Suprapubic skin (tissue), 4 donors: ENCODE results near the gene RSPO1.

Experiments
- EP300 ChIP-seq: sonication (generic); formaldehyde crosslinking; IDR thresholded peaks from one replicate; pipeline ENCODE4 v1.6.1; 2017; ENCODE audit warnings: antibody characterized with exemption
- POLR2A ChIP-seq, 2 donors: fragments of 450-650 bp; IDR thresholded peaks; one replicate each; pipeline ENCODE4 v1.6.1; 2017; ENCODE audit warnings: antibody characterized with exemption in 2 of 2, mild to moderate bottlenecking in 2 of 2, moderate library complexity in 2 of 2
- POLR2AphosphoS5 ChIP-seq, 3 donors: sonication (generic); formaldehyde crosslinking; IDR thresholded peaks; one replicate each; pipeline ENCODE4 v1.6.1; 2017; ENCODE audit warnings: antibody characterized with exemption in 3 of 3
- TF ChIP-seq, protein P1 (sequence below), 2 donors: fragments of 200-600 bp in 1 of 2; fragments of 450-650 bp in 1 of 2; sonication (generic) in 1 of 2; IDR thresholded peaks; one replicate each; pipeline ENCODE4 v1.5.1; 2016 to 2019; ENCODE audit warnings: antibody characterized with exemption in 2 of 2, mild to moderate bottlenecking in 1 of 2, moderate library complexity in 1 of 2

GRCh38 chr1:37616330-37616729 is 18.4 kb downstream of the RSPO1 start:
- TF ChIP-seq, protein P1, sequence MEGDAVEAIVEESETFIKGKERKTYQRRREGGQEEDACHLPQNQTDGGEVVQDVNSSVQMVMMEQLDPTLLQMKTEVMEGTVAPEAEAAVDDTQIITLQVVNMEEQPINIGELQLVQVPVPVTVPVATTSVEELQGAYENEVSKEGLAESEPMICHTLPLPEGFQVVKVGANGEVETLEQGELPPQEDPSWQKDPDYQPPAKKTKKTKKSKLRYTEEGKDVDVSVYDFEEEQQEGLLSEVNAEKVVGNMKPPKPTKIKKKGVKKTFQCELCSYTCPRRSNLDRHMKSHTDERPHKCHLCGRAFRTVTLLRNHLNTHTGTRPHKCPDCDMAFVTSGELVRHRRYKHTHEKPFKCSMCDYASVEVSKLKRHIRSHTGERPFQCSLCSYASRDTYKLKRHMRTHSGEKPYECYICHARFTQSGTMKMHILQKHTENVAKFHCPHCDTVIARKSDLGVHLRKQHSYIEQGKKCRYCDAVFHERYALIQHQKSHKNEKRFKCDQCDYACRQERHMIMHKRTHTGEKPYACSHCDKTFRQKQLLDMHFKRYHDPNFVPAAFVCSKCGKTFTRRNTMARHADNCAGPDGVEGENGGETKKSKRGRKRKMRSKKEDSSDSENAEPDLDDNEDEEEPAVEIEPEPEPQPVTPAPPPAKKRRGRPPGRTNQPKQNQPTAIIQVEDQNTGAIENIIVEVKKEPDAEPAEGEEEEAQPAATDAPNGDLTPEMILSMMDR (IDR thresholded peaks at IDR 0.05), result no peak
- no peak for TF ChIP-seq EP300
- no peak for TF ChIP-seq POLR2AphosphoS5 (IDR thresholded peaks at IDR 0.05)
- no peak for TF ChIP-seq POLR2A (IDR thresholded peaks at IDR 0.05)
